Epithelial cell of proximal tubule (primary cell): ENCODE data around the gene RGS11. TPM values are rescaled to one million over a fixed set of nuclear protein-coding genes. Genes with fewer than 3 reads are reported as not detected.

Experiments used
- DNase-seq: peaks from one replicate; pipeline ENCODE4 v3.0.0-alpha.2; 2011; ENCODE audit warnings: low read depth
- H3K4me3 ChIP-seq: 2 replicates; pipeline ENCODE4 v1.5.1; 2011; ENCODE audit warnings: low read depth, mild to moderate bottlenecking, low read length
- total RNA-seq: library from RNA; depleted of rRNA; stranded (reverse); fragments of >200 nt; gene quantifications from 2 replicates; pipeline ENCODE4 v1.2.3, GENCODE V29; 2015
- TF ChIP-seq, protein P1 (sequence below): conservative IDR thresholded peaks from 2 replicates; pipeline ENCODE4 v1.5.1; 2012; ENCODE audit warnings: low read depth, mild to moderate bottlenecking, low read length

Gene RGS11
- total RNA-seq, 1 donor from 2014 or later, result 1.0 TPM

DNA sequence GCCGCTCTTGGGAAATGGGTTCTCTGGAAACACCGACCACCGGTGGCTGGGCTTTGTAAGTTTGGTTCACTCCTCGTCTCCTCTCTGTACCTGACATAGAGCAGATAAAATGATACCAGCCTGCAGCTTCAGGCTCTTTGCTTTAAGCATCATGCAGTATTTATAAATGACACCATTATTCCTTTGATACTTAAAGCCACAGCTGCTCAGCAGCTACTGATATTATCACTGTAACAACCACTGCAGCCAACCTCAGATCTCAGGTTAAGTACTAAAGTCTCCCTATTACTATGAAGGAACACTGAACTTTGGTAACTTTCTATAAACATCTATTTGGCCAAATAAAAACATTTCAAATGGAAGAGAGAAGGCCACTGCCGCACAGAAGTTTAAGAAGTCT lies 41.8 kb upstream of the RGS11 start:
- no peak for DNase-seq
- no peak overlapping the region for H3K4me3 ChIP-seq
- TF ChIP-seq, protein P1, sequence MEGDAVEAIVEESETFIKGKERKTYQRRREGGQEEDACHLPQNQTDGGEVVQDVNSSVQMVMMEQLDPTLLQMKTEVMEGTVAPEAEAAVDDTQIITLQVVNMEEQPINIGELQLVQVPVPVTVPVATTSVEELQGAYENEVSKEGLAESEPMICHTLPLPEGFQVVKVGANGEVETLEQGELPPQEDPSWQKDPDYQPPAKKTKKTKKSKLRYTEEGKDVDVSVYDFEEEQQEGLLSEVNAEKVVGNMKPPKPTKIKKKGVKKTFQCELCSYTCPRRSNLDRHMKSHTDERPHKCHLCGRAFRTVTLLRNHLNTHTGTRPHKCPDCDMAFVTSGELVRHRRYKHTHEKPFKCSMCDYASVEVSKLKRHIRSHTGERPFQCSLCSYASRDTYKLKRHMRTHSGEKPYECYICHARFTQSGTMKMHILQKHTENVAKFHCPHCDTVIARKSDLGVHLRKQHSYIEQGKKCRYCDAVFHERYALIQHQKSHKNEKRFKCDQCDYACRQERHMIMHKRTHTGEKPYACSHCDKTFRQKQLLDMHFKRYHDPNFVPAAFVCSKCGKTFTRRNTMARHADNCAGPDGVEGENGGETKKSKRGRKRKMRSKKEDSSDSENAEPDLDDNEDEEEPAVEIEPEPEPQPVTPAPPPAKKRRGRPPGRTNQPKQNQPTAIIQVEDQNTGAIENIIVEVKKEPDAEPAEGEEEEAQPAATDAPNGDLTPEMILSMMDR, result no peak

DNA sequence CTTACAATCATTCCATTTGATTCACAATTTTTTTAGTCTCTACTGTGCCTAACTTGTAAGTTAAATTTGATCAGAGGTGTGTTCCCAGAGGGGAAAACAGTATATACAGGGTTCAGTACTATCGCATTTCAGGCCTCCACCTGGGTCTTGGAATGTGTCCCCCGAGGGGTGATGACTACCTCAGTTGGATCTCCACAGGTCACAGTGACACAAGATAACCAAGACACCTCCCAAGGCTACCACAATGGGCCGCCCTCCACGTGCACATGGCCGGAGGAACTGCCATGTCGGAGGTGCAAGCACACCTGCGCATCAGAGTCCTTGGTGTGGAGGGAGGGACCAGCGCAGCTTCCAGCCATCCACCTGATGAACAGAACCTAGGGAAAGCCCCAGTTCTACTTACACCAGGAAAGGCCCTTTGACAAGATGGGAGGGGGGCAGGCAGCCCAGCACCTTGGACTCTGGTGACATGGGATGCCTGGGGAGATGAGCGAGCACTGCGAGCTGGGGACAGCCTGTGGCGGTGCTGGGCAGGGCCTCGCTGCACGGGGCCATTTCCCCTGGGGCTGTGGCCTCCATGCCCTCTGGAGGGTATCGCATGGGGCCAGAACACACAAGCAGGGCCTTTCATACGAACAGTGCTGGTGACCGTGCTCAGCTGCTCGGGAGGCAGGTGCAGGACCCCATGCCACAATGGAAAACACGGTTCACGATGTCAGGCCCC lies 41.2 kb upstream of the RGS11 start:
- TF ChIP-seq, protein P1, result no peak
- no peak for DNase-seq
- no peak overlapping the region for H3K4me3 ChIP-seq

DNA sequence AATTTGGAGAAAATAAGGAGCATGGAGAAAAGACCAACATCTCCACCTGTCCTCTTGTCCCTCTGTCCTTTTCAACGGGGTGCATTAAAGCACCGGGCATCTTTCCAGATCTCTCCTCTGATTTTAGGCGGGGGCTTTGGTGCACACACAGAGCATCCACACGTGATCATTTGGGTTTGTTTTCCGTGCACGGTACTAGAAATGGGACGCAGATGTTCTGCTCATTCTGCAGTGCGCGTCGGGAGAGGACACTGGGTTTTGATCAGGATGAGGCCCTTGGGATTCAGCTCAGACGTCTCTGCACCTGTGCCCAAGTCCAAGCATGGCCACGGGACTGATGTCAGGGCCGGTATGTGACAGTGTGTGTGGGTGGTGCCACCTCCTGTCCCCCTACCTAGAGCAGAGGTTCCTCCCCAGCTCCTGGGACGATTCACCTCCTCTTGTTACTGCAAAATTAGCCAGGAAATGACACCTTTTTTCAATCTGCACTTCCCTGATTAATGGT lies 39.1 kb upstream of the RGS11 start:
- H3K4me3 ChIP-seq, result no peak overlapping the region
- TF ChIP-seq, protein P1, result no peak
- no peak for DNase-seq

DNA sequence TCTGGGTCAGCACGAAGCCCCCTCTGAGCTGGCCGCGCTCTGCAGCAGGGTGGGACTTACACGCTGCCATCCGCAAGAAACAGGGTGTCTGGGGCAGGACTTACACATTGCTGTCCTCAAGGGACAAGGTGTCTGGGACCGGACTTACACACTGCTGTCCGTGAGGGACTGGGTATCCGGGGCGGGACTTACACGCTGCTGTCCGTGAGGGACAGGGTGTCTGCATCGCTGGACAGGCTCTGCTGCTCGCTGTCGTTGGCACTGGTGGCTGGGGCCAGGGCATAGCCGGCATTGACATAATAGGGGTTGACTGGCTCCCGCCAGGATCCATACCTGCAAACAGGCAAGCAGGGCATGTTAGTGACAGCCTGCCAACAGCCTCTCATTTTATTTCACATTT lies 38.6 kb upstream of the RGS11 start:
- DNase-seq, result no peak
- TF ChIP-seq, protein P1, result no peak
- H3K4me3 ChIP-seq, result no peak overlapping the region

DNA sequence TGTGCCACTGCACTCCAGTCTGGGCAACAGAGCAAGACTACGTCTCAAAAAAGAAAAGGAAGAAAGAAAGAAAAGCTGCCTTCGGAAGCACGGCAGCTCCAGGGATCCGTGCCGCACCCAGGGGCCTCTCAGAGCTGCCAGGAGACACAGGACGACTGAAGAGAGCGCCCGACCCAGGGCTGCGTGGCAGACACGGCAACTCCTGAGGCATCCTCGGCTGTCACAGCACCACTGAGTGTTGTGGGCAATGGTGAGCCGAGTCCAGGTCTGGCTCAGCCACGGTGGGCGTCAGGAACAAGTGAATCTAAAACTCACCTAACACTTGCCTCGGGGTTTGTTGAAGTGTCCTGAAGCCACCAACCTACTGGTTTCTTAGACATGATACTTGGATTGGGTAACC lies 36.0 kb upstream of the RGS11 start:
- no peak for DNase-seq
- TF ChIP-seq, protein P1, result no peak
- no peak overlapping the region for H3K4me3 ChIP-seq

DNA sequence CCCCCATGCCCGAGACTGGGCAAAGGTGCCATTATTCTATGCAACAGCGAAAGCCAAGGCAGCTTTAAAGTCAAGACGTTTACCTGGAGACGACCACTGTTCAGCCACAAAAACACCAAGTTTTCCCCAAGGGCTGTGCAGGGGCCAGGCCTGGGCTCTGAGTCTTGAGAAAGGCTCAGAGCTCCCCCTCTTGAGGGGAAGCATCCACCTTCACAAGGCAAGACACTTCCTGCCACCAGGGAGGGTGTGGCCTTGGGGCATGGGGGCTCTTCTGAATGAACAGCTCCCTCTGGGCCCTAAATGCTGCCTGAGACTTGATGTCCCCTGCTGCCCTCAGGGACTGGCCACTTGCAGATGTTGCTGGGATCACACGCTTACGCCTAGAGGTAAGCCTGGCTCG lies 33.7 kb upstream of the RGS11 start:
- TF ChIP-seq, protein P1, result no peak

DNA sequence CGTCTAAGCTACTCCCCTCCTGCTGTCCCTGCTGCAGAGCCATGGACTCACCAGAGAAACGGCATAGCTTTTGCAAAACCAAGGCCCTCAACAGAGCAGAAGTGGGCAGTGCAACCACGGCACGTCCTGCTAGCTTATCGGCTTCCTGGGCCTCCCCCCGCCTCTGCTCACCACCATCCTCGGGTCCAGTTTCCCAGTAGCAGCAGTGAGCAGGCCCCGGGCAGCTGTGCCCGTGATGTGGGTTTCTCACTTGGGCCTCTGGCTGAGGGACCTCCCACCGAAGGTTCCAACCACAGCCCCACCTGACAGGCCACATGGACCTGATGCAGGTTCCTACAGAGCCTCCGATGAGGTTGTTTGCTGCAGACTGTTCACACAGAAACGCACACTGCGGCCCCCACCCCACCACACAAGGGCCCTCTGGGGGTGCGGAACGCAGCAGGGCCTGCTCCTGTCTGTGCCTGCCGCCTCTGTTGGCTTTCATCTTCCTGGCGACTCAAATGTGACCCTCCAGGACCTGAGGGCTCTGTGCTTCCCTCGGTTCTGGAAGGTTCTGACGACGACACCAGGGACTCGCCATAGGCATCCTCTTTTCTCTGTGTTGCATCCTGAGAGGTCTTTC lies 32.1 kb upstream of the RGS11 start:
- no peak for DNase-seq
- no peak overlapping the region for H3K4me3 ChIP-seq
- TF ChIP-seq, protein P1, result no peak

More for the DNA sequence above, 33.7 kb upstream of the RGS11 start:
- DNase-seq, result no peak
- no peak overlapping the region for H3K4me3 ChIP-seq
